Panc1 (cell line): ENCODE data around the gene COQ3.

Source experiments
- POLR2AphosphoS5 ChIP-seq: IDR thresholded peaks from 2 replicates; pipeline ENCODE4 v1.6.1; 2012; ENCODE audit warnings: mild to moderate bottlenecking, low read depth, low read length, moderate library complexity
- TF ChIP-seq, protein P1 (sequence below): fragments of 450-650 bp; IDR thresholded peaks from 2 replicates; pipeline ENCODE4 v1.5.1; 2017; ENCODE audit warnings: mild to moderate bottlenecking

DNA sequence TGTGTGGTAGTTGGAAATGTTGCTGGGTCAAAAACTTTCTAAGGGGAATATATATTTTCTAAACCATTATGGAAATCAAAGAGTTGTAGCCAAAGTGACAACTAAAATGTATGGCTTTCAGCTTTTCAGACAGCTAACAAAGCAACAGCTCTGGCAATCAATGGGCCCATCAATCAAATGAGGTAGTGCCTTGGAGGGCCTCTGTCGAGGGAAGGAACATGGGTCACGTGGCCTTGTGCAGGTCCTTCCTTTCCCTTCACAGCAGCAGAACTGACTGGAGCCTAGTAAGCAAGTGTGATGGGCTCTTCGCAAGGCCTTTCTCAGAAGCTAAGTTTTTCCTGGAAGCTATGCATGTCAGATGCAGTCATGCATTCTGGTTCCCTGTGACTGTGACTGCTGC, 62.5 kb downstream of the COQ3 start:
- TF ChIP-seq, protein P1, sequence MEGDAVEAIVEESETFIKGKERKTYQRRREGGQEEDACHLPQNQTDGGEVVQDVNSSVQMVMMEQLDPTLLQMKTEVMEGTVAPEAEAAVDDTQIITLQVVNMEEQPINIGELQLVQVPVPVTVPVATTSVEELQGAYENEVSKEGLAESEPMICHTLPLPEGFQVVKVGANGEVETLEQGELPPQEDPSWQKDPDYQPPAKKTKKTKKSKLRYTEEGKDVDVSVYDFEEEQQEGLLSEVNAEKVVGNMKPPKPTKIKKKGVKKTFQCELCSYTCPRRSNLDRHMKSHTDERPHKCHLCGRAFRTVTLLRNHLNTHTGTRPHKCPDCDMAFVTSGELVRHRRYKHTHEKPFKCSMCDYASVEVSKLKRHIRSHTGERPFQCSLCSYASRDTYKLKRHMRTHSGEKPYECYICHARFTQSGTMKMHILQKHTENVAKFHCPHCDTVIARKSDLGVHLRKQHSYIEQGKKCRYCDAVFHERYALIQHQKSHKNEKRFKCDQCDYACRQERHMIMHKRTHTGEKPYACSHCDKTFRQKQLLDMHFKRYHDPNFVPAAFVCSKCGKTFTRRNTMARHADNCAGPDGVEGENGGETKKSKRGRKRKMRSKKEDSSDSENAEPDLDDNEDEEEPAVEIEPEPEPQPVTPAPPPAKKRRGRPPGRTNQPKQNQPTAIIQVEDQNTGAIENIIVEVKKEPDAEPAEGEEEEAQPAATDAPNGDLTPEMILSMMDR = no peak
- TF ChIP-seq POLR2AphosphoS5 = no peak
